H9 (cell line): ENCODE measurements around the gene THBS2. TPM values are rescaled to one million over a fixed set of nuclear protein-coding genes. Genes with fewer than 3 reads are reported as not detected.

Experiments
- DNase-seq: peaks from one replicate; pipeline ENCODE4 v3.0.0-alpha.2; 2017
- H2AFZ ChIP-seq: one replicate; pipeline ENCODE4 v1.6.1; 2013; ENCODE audit warnings: mild to moderate bottlenecking, low read length, control low read depth, moderate library complexity
- H2AK5ac ChIP-seq: 2 replicates; pipeline ENCODE4 v1.6.1; 2013; ENCODE audit warnings: low read length, control low read depth, mixed read lengths; ENCODE audit not compliant: insufficient read length
- H2BK120ac ChIP-seq: one replicate; pipeline ENCODE4 v1.6.1; 2013; ENCODE audit warnings: low read depth, mild to moderate bottlenecking, low read length, control low read depth, inconsistent platforms; ENCODE audit not compliant: poor library complexity, severe bottlenecking
- H2BK12ac ChIP-seq: 2 replicates; pipeline ENCODE4 v1.6.1; 2013; ENCODE audit warnings: low read length, control low read depth, mixed read lengths, low read depth; ENCODE audit not compliant: insufficient read length
- H2BK15ac ChIP-seq: 2 replicates; pipeline ENCODE4 v1.6.1; 2013; ENCODE audit warnings: low read depth, low read length, control low read depth
- H2BK20ac ChIP-seq: one replicate; pipeline ENCODE4 v1.6.1; 2013; ENCODE audit warnings: low read depth, mild to moderate bottlenecking, low read length, control low read depth, inconsistent platforms; ENCODE audit not compliant: poor library complexity, severe bottlenecking
- H2BK5ac ChIP-seq: 2 replicates; pipeline ENCODE4 v1.6.1; 2013; ENCODE audit warnings: low read length, control low read depth, mixed read lengths; ENCODE audit not compliant: insufficient read length
- H3K14ac ChIP-seq: 2 replicates; pipeline ENCODE4 v1.6.1; 2013; ENCODE audit warnings: low read length, control low read depth; ENCODE audit not compliant: insufficient read depth
- H3K18ac ChIP-seq: 2 replicates; pipeline ENCODE4 v1.6.1; 2013; ENCODE audit warnings: low read depth, mild to moderate bottlenecking, mixed read lengths, low read length, control low read depth; ENCODE audit not compliant: insufficient read length
- H3K23ac ChIP-seq: 2 replicates; pipeline ENCODE4 v1.6.1; 2013; ENCODE audit warnings: low read length, control low read depth, mixed read lengths, low read depth; ENCODE audit not compliant: insufficient read length
- H3K23me2 ChIP-seq: 2 replicates; pipeline ENCODE4 v1.6.1; 2013; ENCODE audit warnings: low read depth, mild to moderate bottlenecking, mixed read lengths, low read length, control low read depth; ENCODE audit not compliant: insufficient read length, poor library complexity, severe bottlenecking
- H3K27ac ChIP-seq: 2 replicates; pipeline ENCODE4 v1.5.1; 2013; ENCODE audit warnings: low read length, control low read depth, mixed read lengths, low read depth; ENCODE audit not compliant: insufficient read length
- H3K27me3 ChIP-seq: 2 replicates; pipeline ENCODE4 v1.6.1; 2013; ENCODE audit warnings: low read length, control low read depth, inconsistent platforms; ENCODE audit not compliant: insufficient read depth
- H3K4ac ChIP-seq: 2 replicates; pipeline ENCODE4 v1.6.1; 2013; ENCODE audit warnings: low read depth, mild to moderate bottlenecking, control low read depth, inconsistent platforms, low read length, moderate library complexity
- H3K4me1 ChIP-seq: 2 replicates; pipeline ENCODE4 v1.6.1; 2013; ENCODE audit warnings: low read length, control low read depth, inconsistent platforms; ENCODE audit not compliant: insufficient read depth
- H3K4me2 ChIP-seq: 2 replicates; pipeline ENCODE4 v1.6.1; 2013; ENCODE audit warnings: low read length, control low read depth, mixed read lengths; ENCODE audit not compliant: insufficient read length, insufficient read depth
- H3K56ac ChIP-seq: 2 replicates; pipeline ENCODE4 v1.6.1; 2013; ENCODE audit warnings: low read depth, mild to moderate bottlenecking, mixed read lengths, low read length, control low read depth; ENCODE audit not compliant: insufficient read length
- H3K79me1 ChIP-seq: 2 replicates; pipeline ENCODE4 v1.6.1; 2013; ENCODE audit warnings: low read depth, mild to moderate bottlenecking, moderate library complexity, low read length, control low read depth, inconsistent platforms; ENCODE audit not compliant: insufficient read depth, poor library complexity, severe bottlenecking
- H3K79me2 ChIP-seq: 2 replicates; pipeline ENCODE4 v1.6.1; 2013; ENCODE audit warnings: low read length, control low read depth, inconsistent platforms; ENCODE audit not compliant: insufficient read depth
- H3K9ac ChIP-seq: 2 replicates; pipeline ENCODE4 v1.6.1; 2013; ENCODE audit warnings: low read length, control low read depth, mixed read lengths; ENCODE audit not compliant: insufficient read length; ENCODE audit errors: extremely low read depth
- H3K9me3 ChIP-seq: one replicate; pipeline ENCODE4 v1.6.1; 2013; ENCODE audit warnings: low read depth, low read length, inconsistent platforms; ENCODE audit not compliant: control insufficient read depth
- H3T11ph ChIP-seq: one replicate; pipeline ENCODE4 v1.6.1; 2013; ENCODE audit warnings: mild to moderate bottlenecking, low read length, control low read depth, inconsistent platforms
- H4K20me1 ChIP-seq: one replicate; pipeline ENCODE4 v1.6.1; 2013; ENCODE audit not compliant: control insufficient read depth, insufficient read length, insufficient read depth
- H4K5ac ChIP-seq: 2 replicates; pipeline ENCODE4 v1.6.1; 2013; ENCODE audit warnings: low read depth, mild to moderate bottlenecking, mixed read lengths, low read length, control low read depth; ENCODE audit not compliant: insufficient read length
- H4K8ac ChIP-seq: replicated peaks from 2 replicates; pipeline ENCODE4 v1.6.1; 2013; ENCODE audit warnings: low read length, control low read depth, mixed read lengths, low read depth; ENCODE audit not compliant: insufficient read length
- H4K91ac ChIP-seq: 2 replicates; pipeline ENCODE4 v1.6.1; 2013; ENCODE audit warnings: low read depth, mild to moderate bottlenecking, moderate library complexity, mixed read lengths, low read length, control low read depth; ENCODE audit not compliant: insufficient read length
- H3K27ac Mint-ChIP-seq, 3 experiments: 2 replicates in 2 of 3; 3 replicates in 1 of 3; pipeline ENCODE4 v1.8.0; 2020 to 2021; ENCODE audit warnings: mixed read lengths in 3 of 3, mild to moderate bottlenecking in 1 of 3, moderate library complexity in 1 of 3
- H3K27me3 Mint-ChIP-seq: 2 replicates; pipeline ENCODE4 v1.8.0; 2021; ENCODE audit warnings: low read depth, mild to moderate bottlenecking, moderate library complexity, mixed read lengths
- H3K36me3 Mint-ChIP-seq, 3 experiments: 2 replicates in 2 of 3; 3 replicates in 1 of 3; pipeline ENCODE4 v1.8.0; 2020 to 2021; ENCODE audit warnings: low read depth in 3 of 3, mixed read lengths in 3 of 3; ENCODE audit not compliant: insufficient read depth in 1 of 3
- H3K4me1 Mint-ChIP-seq, 2 experiments: 2 replicates each; pipeline ENCODE4 v1.8.0; 2020; ENCODE audit warnings: mixed read lengths in 2 of 2
- H3K4me3 Mint-ChIP-seq, 2 experiments: 2 replicates in 1 of 2; 3 replicates in 1 of 2; pipeline ENCODE4 v1.8.0; 2020 to 2021; ENCODE audit warnings: mild to moderate bottlenecking in 2 of 2, mixed read lengths in 2 of 2, moderate library complexity in 1 of 2
- H3K9me3 Mint-ChIP-seq, 2 experiments: 2 replicates in 1 of 2; 3 replicates in 1 of 2; pipeline ENCODE4 v1.8.0; 2020; ENCODE audit warnings: mild to moderate bottlenecking in 2 of 2, mixed read lengths in 2 of 2, moderate library complexity in 1 of 2
- WGBS: extraction: QIAGEN DNeasy Blood & Tissue Kit; methylation state at CpG from one replicate; pipeline ENCODE4 v1.1.7; 2013; ENCODE audit warnings: missing lambda C conversion rate, low lambda C conversion rate, mixed read lengths; ENCODE audit not compliant: insufficient read length; ENCODE audit errors: extremely low coverage; 5-methylcytosine and 5-hydroxymethylcytosine counted together
- total RNA-seq: library from RNA; stranded (reverse); gene quantifications from 2 replicates; pipeline ENCODE4 v1.2.1, GENCODE V29; 2021
- TF ChIP-seq, protein P1 (sequence below): fragments of 200-600 bp; sonication (generic); conservative IDR thresholded peaks from 3 replicates; pipeline ENCODE4 v1.8.0; 2021; ENCODE audit warnings: antibody characterized with exemption, mild to moderate bottlenecking

Gene THBS2
- total RNA-seq, 1 experiment from 2014 or later = 14.7 TPM

GRCh38 chr6:169271877-169272216 lies 18.2 kb upstream of the THBS2 start:
- H3T11ph ChIP-seq = no peak overlapping the region
- H2BK15ac ChIP-seq = no peak overlapping the region
- no peaks in the 10 kb centered on the region for H4K20me1 ChIP-seq
- H3K18ac ChIP-seq = no peak overlapping the region
- no peak overlapping the region for H3K27ac ChIP-seq
- H2BK20ac ChIP-seq = no peak overlapping the region
- no peak overlapping the region for H2BK120ac ChIP-seq
- peaks cover 2% of the 10 kb centered on the region for H3K27me3 Mint-ChIP-seq
- no peak overlapping the region for H3K23ac ChIP-seq
- no peaks in the 10 kb centered on the region for H3K27me3 ChIP-seq
- no peak overlapping the region for H3K56ac ChIP-seq
- TF ChIP-seq, protein P1, sequence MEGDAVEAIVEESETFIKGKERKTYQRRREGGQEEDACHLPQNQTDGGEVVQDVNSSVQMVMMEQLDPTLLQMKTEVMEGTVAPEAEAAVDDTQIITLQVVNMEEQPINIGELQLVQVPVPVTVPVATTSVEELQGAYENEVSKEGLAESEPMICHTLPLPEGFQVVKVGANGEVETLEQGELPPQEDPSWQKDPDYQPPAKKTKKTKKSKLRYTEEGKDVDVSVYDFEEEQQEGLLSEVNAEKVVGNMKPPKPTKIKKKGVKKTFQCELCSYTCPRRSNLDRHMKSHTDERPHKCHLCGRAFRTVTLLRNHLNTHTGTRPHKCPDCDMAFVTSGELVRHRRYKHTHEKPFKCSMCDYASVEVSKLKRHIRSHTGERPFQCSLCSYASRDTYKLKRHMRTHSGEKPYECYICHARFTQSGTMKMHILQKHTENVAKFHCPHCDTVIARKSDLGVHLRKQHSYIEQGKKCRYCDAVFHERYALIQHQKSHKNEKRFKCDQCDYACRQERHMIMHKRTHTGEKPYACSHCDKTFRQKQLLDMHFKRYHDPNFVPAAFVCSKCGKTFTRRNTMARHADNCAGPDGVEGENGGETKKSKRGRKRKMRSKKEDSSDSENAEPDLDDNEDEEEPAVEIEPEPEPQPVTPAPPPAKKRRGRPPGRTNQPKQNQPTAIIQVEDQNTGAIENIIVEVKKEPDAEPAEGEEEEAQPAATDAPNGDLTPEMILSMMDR = no peak
- no peak overlapping the region for H4K91ac ChIP-seq
- no peak overlapping the region for H4K8ac ChIP-seq
- no peak overlapping the region for H2BK12ac ChIP-seq
- WGBS = no CpG with 5 or more reads among the region's 1 CpG
- no peak overlapping the region for H3K14ac ChIP-seq
- H3K4ac ChIP-seq = no peak overlapping the region
- H3K79me2 ChIP-seq = no peaks in the 10 kb centered on the region
- H3K9ac ChIP-seq = no peak overlapping the region
- DNase-seq = no peak
- H2AFZ ChIP-seq = no peak overlapping the region
- H3K4me1 ChIP-seq = peaks cover 3% of the 10 kb centered on the region; the same call in 1 of the 2 replicates
- no peak overlapping the region for H3K27ac Mint-ChIP-seq
- H3K4me2 ChIP-seq = no peak overlapping the region
- no peak overlapping the region for H2AK5ac ChIP-seq
- no peak overlapping the region for H4K5ac ChIP-seq
- H3K9me3 ChIP-seq = no peaks in the 10 kb centered on the region
- no peak overlapping the region for H2BK5ac ChIP-seq
- H3K4me3 Mint-ChIP-seq = no peak overlapping the region
- peaks cover 8 to 21% of the 10 kb centered on the region in 2 experiments; a peak in 4 of 5 replicates for H3K9me3 Mint-ChIP-seq
- H3K79me1 ChIP-seq = no peaks in the 10 kb centered on the region
- H3K4me1 Mint-ChIP-seq = peaks cover 43 to 44% of the 10 kb centered on the region in 2 experiments
- no peaks in the 10 kb centered on the region for H3K23me2 ChIP-seq
- peaks cover 0 to 19% (median 5%) of the 10 kb centered on the region in 3 experiments; a peak in 5 of 7 replicates for H3K36me3 Mint-ChIP-seq
